Lower leg skin (tissue), 3 donors: ENCODE data around the gene MAGEA8.
"Not testable (repeated sequence)": the region's sequence is repeated elsewhere in the genome, so short reads cannot be mapped to it uniquely, and the experiment has no call there.

ENCODE experiments used
- CTCF ChIP-seq, 3 donors: fragments of 450-650 bp; IDR thresholded peaks; one replicate each; pipeline ENCODE4 v1.5.1; 2016; ENCODE audit warnings: antibody characterized with exemption in 3 of 3, mild to moderate bottlenecking in 3 of 3, moderate library complexity in 2 of 3
- POLR2A ChIP-seq, 2 donors: fragments of 450-650 bp; IDR thresholded peaks; one replicate each; pipeline ENCODE4 v1.6.1; 2016 to 2017; ENCODE audit warnings: antibody characterized with exemption in 2 of 2, mild to moderate bottlenecking in 1 of 2, moderate library complexity in 1 of 2

DNA sequence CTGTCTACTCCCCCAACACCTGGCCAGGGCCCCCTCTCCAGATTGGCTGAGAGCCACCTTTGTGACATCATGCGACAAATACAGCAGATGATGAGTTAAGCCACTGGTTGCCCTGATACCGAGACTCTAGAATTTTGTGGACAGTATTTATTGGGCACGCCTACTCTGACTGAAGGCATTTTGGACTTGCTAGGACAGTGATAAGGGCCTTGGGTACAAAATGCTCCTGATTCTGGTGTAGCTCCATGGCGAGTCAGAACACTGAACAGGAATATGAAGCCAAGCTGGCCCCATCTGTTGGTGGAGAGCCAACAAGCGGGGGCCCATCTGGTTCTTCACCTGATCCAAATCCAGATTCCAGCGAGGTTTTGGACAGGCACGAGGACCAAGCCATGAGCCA, 48.4 kb downstream of the MAGEA8 start, which contains the start of gene HSFX4:
- not testable (repeated sequence) for TF ChIP-seq CTCF, POLR2A (IDR thresholded peaks at IDR 0.05)
